Effector CD4-positive, alpha-beta T cell (primary cell): ENCODE data around the gene GOLGA6L10.
"Not testable (repeated sequence)": the region's sequence is repeated elsewhere in the genome, so short reads cannot be mapped to it uniquely, and the experiment has no call there.

Experiments used
- DNase-seq: peaks from one replicate; pipeline ENCODE4 v3.0.0-alpha.2; 2020
- total RNA-seq: gene quantifications from one replicate; lab custom pipeline; 2026; lab: John Stamatoyannopoulos, UW

GOLGA6L10 gene, protein sequence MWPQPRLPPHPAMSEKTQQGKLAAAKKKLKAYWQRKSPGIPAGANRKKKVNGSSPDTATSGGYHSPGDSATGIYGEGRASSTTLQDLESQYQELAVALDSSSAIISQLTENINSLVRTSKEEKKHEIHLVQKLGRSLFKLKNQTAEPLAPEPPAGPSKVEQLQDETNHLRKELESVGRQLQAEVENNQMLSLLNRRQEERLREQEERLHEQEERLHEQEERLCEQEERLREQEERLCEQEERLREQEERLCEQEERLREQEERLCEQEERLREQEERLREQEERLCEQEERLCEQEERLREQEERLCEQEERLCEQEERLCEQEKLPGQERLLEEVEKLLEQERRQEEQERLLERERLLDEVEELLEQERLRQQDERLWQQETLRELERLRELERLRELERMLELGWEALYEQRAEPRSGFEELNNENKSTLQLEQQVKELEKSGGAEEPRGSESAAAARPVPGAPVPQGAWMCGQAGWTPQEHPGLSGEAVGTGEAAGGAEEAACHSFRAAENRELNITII
- 1.1 reads per million for total RNA-seq

DNA sequence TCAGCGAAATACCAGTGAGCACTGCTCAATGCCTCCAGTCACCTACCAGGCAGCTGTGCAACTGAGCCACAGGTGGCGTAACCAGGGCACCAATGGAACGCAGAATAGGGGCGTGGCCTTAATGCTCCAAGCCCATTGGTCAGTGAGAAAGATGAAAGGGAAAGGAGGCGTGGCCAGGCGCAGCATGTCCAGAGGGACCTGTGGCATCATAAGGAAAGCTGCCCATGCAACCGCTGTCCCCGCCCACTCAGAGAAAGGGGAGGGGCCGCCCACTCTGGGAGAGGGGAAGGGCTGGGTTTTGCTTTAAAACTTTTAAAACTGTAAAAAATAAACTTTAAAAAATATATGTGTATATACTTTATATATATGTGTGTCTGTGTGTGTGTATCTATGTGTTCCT lies at the start of gene GOLGA6L10:
TSS of gene GOLGA6L10 (minus strand) at position 101 of the 400 bp plus-strand sequence. CDS start at position 1, 100 bp downstream.
- not testable (repeated sequence) for DNase-seq

DNA sequence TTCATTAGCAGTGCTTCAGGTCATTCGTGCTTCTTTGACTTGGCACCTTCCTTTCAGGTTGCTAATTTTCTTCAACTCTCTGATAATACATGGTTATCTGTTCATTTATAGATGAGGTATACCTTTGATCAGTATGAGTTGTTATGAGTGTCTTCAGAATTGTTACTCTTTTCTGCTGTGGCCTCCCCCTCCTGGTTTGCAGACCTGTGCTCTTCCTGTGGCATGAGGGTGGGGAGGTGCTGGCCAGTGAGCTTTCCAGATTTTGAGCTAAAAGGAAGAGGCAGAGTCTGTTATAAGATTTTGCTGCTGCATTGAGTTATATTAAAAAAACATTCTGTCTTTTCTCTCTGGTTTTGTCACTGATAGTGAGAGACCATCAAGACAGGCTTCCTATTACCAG lies 49.5 kb upstream of the GOLGA6L10 start:
- DNase-seq: no peak

DNA sequence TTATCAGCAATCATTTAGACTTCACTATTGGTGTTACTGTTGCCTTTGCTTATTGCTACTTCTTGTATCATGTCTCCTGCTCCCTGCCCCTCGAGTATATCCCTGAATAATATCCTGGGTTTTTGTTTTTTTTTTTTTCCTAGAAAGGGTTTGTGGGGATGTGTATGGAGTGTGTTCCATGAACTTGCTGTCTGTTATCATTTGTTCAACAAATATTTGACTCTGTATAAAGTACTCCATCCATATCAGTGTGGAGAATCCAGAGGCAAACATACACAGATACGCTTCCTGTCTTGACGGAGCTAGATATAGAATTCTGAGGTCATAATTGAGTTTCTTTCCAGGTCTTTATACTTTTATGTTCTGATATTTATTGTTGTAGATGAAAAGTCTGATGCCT lies 48.5 kb upstream of the GOLGA6L10 start:
- DNase-seq: no peak

DNA sequence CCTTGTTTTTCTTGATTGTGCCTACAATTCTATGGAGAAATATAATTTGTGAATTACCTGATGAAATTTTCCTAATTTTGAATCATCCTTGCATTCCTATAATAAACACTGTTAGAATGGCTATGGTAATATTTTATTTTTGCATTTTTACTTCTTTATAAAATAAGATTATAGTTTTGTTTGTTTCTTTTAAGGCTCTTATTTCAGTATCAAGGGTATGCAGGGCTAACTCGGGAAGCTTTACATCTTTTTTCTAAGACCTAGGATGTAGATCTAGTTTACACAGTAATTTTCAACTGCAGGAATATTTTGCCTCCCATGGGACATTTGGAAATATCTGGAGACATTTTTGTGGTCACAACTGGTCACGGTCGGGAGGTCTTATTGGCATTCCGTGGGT lies 46.5 kb upstream of the GOLGA6L10 start:
- DNase-seq: not testable (repeated sequence)

DNA sequence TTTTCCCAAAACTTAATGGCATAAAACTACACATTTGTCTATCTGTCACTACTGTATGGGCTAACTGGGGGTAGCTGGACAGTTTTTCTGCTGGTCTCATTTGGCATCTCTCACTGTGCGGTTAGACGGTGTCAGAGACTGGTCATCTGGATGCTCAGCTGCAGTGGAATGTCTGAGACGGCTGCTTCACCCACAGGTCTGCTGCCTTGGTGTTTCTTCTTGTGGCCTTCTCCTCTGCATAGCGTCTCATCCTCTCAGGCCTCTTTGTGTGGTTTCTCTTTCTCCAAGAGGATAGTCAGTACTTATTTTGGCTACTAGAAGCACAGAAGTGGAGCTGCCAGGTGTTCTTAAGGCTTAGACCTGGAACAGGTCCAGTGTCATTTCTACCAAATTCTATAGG lies 44.4 kb upstream of the GOLGA6L10 start:
- no peak for DNase-seq

- not testable (repeated sequence) for DNase-seq
Measured at GRCh38 chr15:82392077-82392476, 42.8 kb upstream of the GOLGA6L10 start.

GRCh38 chr15:82390152-82390551 lies 40.9 kb upstream of the GOLGA6L10 start:
- DNase-seq: not testable (repeated sequence)

- not testable (repeated sequence) for DNase-seq
Measured at GRCh38 chr15:82387209-82387608, 37.9 kb upstream of the GOLGA6L10 start.

GRCh38 chr15:82381330-82381955 lies 32.2 kb upstream of the GOLGA6L10 start:
- not testable (repeated sequence) for DNase-seq

GRCh38 chr15:82379552-82379951 lies 30.3 kb upstream of the GOLGA6L10 start:
- DNase-seq: not testable (repeated sequence)

DNA sequence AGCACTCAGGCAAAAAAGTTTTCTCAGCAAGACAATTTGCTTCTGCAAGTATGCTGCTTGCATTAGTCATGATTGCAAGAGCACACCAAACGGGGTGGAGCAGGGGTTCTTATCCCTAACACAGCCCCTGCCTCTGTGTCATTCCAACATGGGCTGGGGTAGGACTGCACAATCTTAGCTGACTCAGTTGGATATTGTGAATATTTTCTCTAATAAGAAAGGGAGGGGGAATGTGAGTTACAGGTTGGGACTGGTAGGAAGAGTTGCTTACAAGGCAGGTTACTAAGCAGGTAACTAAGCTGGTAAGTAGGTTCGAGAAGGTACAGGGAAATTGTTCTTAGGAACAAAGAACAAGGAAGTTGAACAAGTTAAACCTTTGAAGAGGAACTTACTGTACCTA lies 24.4 kb upstream of the GOLGA6L10 start:
- not testable (repeated sequence) for DNase-seq

GRCh38 chr15:82371656-82372055 lies 22.4 kb upstream of the GOLGA6L10 start:
- DNase-seq: no peak

DNA sequence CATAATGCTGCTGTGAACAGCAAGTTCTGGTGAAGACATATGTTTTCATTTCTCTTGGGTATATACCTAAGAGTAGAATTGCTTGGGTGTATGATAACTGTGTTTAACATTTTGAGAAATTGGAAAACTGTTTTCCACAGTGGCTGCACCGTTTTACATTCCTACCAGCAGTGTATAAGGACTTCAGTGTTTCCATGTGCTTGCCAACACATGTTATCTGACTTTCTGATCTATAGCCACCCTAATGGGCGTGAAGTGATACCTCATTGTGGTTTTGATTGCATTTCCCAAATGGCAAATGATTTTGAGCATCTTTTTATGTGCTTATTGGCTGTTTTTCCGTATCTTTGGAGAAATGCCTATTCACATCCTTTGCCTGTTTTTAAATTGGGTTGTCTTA lies 18.5 kb upstream of the GOLGA6L10 start:
- not testable (repeated sequence) for DNase-seq

DNA sequence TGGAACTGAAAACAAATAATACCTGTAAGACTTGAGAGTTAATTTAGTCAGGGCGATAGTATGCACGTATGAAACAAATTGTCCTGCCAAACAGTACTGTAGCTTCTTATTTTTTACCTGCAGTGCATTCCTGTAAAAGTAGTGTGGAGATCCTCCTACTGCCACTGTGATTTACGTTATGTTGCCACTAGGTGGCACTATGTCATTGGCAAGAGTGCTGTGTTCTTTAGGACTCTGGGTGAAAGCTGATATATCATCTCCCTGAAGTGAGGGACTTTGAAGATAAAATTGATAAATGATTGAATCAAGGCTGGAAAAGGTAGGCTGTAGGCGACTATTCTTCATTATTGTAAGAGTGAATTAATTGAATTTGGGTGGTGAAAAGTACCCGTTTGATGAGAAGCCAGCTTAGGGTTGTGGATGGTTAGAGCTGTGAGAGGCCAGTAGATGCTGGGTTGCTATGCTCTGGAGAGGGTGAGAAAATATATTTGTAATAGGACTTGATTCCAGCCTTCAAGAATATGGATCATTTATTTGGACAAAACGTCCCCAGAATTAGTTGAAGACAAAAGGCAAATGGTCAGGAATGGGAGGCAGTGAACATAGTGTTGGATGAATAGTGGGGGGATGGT lies 16.5 kb upstream of the GOLGA6L10 start:
- peak; percentile 16 for DNase-seq

DNA sequence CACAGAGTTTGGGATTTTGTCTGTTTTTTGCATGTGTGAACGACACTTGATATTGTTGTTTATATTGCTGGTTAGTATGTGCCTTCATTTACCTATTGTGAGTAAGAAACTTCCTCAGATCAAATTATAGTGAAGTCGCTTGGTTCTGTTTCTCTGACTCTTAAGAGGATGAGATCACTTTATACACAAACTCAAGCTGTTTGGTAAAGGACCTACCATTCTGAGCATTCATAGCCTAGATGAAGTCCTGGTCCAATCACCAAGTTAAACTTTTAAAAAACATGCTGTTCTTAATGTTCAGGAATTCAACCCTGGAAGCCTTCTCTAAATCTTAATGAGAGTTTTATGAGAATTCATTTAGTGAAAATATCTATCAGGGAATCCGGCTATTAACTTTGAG lies 15.3 kb upstream of the GOLGA6L10 start:
- not testable (repeated sequence) for DNase-seq

GRCh38 chr15:82362790-82363189 lies 13.5 kb upstream of the GOLGA6L10 start:
- DNase-seq: not testable (repeated sequence)

DNA sequence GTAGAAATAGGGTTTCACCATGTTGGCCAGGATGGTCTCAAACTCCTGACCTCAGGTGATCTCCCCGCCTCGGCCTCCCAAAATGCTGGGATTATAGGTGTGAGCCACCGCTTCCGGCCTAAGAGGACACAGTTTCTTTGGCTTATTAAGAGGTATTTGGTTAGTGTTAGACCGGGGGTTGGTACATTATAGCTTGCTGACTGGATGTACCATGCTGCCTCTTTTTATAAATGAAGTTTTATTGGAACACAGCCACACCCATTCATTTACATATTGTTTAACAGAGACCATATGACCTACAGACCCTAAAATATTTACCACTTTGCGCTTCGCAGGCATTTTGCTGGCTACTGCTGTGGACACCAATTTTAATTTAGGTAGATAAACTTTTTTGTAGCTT lies 11.3 kb upstream of the GOLGA6L10 start:
- DNase-seq: not testable (repeated sequence)

DNA sequence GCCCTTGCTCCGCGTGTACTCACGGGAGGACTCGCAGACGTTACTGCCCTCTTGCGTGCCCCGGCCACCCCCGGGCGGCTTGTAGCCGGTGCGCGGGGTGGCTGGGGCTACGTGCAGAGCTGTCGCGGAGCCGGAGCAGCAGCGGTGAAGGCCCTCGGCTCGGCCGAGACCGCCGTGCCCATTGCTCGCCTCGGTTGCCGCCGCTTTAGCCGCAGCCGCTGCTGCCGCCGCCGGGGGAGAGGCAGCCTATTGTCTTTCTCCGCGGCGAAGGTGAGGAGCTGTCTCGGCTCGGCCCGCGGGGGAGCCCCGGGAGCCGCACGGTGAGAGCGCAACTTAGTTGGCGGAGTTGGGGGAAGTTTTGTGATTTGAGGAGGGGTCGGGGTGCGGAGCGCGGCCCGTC lies 5.8 kb upstream of the GOLGA6L10 start:
- not testable (repeated sequence) for DNase-seq

DNA sequence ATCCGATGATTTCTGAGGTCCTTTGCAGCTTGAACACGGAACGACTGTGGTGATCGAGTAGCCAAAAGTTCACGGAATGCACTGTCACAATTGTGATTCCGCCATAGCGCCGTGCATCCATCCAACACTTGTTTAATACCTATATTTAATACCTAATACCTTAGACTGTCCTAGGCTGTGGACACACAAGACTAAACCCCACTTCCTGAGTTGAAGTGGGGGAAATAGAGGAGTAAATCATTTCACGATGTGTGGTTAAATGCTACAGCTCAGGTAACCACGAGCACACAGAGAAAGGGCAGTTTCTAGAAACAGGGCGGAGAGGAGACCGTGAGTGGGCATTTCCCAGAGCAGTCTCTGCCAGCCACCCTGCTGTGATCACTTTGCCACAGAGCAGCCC lies 5.3 kb upstream of the GOLGA6L10 start:
- not testable (repeated sequence) for DNase-seq

- DNase-seq: not testable (repeated sequence)
Measured at GRCh38 chr15:82347645-82348044, 1.6 kb downstream of the GOLGA6L10 start.

- DNase-seq: not testable (repeated sequence)
Measured at GRCh38 chr15:82345176-82345575, 4.1 kb downstream of the GOLGA6L10 start.

- DNase-seq: not testable (repeated sequence)
Measured at GRCh38 chr15:82344421-82344820, 4.9 kb downstream of the GOLGA6L10 start.

DNA sequence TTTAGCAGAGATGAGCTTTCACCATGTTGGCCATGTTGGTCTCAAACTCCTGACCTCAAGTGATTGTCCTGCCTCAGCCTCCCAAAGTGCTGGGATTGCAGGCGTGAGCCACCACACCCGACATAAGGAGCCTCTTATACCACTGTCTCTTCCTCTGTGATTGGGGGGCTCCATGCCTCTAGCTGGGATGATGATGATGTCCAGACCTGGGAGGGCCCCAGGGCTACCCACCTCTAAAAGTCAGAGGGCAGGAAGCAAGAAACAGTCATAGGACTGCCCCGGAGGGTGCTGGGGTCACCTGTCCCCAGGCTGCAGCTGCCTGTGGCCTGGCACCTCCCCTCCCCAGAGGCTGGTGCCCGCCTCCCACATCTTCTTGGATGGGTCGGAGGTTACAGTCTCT lies 5.4 kb downstream of the GOLGA6L10 start:
- not testable (repeated sequence) for DNase-seq
